Stimulated activated memory B cell treated with anti-CD40 and anti-IgM and Interleukin-4, amounts not matched to agents 10 μg/mL and 1 μg/mL and 100 μg/mL, for 72 hours (primary cell): ENCODE measurements around the gene REV3L.

Experiments used
- ATAC-seq: fragments of 150-1000 bp; cut with Tn5 transposase; 2 replicates; pipeline ENCODE4 v1.10.0; 2021
- H3K27ac Mint-ChIP-seq: one replicate; pipeline ENCODE4 v1.8.0; 2022; ENCODE audit warnings: mild to moderate bottlenecking, mixed read lengths
- H3K27me3 Mint-ChIP-seq: one replicate; pipeline ENCODE4 v1.8.0; 2022; ENCODE audit warnings: mixed read lengths
- H3K36me3 Mint-ChIP-seq: one replicate; pipeline ENCODE4 v1.8.0; 2022; ENCODE audit warnings: mixed read lengths
- H3K4me1 Mint-ChIP-seq: one replicate; pipeline ENCODE4 v1.8.0; 2022; ENCODE audit warnings: mixed read lengths
- H3K4me3 Mint-ChIP-seq: one replicate; pipeline ENCODE4 v1.8.0; 2022; ENCODE audit warnings: mild to moderate bottlenecking, moderate library complexity, mixed read lengths
- H3K9me3 Mint-ChIP-seq: one replicate; pipeline ENCODE4 v1.8.0; 2022; ENCODE audit warnings: mixed read lengths

Gene REV3L

GRCh38 chr6:111429571-111429970 lies 53.4 kb downstream of the REV3L start:
- Mint-ChIP-seq H3K36me3 (peaks cover 53% of the 10 kb centered on the region), H3K4me1 (peaks cover 63% of the 10 kb centered on the region)

DNA sequence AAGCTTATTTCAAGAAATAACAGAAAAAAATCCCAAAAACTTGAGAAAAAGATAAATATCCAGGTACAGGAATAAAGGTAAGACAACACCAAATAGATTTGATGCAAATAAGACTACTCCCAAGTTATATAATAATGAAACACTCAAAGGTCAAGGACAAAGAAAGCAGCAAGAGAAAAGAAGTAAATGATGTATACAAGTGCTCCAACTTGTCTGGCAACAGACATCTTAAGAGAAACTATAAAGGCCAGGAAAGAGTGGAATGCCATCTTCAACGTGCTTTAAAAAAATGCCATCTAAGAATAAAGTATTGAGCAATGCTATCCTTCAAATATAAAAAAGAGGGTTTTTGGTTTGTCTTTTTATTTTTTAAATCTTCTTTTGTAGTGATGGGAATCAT lies 54.2 kb downstream of the REV3L start:
- Mint-ChIP-seq H3K9me3 (peaks cover 16% of the 10 kb centered on the region), H3K36me3 (peaks cover 45% of the 10 kb centered on the region), H3K4me3 (no peak overlapping the region), H3K4me1 (peaks cover 65% of the 10 kb centered on the region), H3K27ac (no peak overlapping the region), H3K27me3 (no peaks in the 10 kb centered on the region)
- ATAC-seq: no peak

More at GRCh38 chr6:111429571-111429970, 53.4 kb downstream of the REV3L start:
- no peak for ATAC-seq
- peaks cover 16% of the 10 kb centered on the region for H3K9me3 Mint-ChIP-seq
- H3K27me3 Mint-ChIP-seq: no peaks in the 10 kb centered on the region
- no peak overlapping the region for H3K27ac Mint-ChIP-seq
- no peak overlapping the region for H3K4me3 Mint-ChIP-seq

DNA sequence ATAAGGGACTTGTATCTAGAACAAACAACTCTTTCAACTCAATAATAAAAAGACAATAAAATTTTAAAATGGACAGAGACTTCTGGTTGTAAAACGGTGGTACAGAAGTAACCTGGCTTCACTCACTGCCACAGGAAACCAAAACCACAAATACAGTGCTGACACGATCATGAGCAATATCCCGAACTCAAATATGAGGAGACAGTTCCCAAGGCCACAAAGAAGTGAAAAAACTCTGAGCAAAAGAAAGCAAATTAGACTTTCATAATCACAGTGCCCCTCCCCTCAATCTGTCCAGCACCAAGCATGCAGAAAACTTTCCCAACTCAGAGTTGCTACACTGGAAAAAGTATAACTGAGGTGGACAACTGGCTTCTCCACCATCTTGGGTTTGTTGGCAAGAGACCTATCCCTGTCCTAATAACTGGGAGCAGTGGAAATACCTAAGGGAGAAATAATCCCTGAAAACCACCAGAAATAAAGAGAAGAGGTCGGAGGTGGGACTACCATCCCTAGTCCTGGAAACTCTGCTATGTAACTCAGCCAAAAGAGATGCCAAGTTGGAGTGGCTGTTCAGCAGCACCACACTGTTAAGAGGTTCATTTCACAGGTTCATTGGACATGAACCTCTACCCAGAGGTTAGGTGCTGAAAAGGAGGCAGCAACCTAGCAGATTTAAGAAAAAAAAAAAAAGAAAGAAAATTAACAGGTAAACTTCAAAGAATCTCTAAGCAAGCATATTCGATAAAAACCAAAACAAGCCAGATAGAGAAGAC lies 55.5 kb downstream of the REV3L start:
- ATAC-seq: peak; percentile 63
- peaks cover 16% of the 10 kb centered on the region for H3K9me3 Mint-ChIP-seq
- no peaks in the 10 kb centered on the region for H3K27me3 Mint-ChIP-seq
- H3K36me3 Mint-ChIP-seq: peaks cover 44% of the 10 kb centered on the region
- H3K27ac Mint-ChIP-seq: peak overlapping the region; percentile 33
- peaks cover 62% of the 10 kb centered on the region for H3K4me1 Mint-ChIP-seq
- H3K4me3 Mint-ChIP-seq: peak overlapping the region; percentile 25

DNA sequence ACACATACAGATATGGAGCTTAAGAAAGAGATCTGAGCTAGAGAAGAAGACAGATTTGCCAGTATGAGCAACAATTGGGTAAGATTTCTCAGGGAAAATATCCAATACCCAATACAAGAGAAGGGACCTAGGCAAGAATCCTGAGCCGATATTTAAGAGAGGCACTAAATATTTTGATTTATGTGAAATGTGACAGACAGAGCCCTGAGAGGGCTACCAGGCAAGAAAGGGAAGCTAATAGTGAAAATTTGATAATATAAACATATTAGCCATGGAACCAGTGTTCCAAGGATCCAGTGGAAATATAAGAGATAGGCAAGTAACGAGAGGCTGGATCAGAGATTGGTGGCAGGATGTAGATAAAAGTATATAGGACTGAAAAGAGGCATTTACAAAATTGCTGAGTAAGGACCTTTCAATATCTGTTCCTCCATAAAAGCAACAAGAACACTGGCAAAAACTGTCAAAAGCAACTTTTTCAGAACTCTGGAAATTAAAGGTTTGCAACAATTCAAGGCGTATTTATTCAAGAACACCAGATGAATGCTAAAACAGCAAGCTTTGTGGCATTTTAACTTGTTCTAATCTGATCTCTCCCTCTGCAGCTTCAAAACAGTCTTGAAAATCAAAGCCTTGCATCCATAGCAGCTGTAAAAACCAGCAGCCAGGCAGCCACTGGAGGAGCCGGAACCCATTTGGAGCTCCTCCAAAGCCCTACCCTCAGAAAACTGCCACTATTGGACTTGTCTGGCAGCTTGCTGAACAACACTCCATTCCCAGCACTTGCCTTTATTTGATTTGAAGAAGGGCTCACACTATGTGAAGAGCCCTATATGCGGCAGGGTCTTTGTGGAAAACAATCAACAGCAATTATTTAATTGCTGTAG lies 58.8 kb downstream of the REV3L start:
- Mint-ChIP-seq H3K9me3 (peaks cover 9% of the 10 kb centered on the region), H3K4me3 (no peak overlapping the region), H3K27me3 (no peaks in the 10 kb centered on the region), H3K4me1 (peaks cover 45% of the 10 kb centered on the region), H3K27ac (peak overlapping the region; percentile 9), H3K36me3 (peaks cover 31% of the 10 kb centered on the region)
- no peak for ATAC-seq

DNA sequence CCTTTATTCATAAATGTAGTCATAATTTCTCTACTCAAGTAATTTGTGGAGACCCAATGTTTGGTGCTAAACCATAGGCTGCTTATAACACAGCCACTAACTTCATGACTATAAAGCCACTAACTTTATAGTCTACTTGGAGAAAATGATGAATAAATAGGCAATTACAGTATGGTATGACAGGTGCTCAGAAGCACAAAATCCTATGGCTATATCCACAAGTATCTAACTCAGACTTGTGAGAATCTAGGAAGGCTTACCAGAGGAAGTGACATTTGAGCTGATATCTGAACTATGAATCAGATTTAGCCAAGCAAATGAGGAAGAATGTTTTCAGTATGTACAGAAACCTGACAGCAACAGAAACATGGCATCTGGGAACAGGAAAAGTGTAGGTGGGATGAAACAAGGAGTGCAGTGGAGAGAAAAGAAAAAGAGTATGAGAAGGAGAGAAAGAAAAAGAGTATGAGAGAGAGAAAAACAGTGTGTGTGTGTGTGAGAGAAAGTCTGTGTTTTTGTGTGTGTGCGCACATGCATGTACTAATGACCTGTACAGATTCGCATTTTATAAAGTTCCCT lies 59.9 kb downstream of the REV3L start:
- peak overlapping the region; percentile 19 for H3K4me3 Mint-ChIP-seq
- ATAC-seq: no peak
- H3K27me3 Mint-ChIP-seq: no peaks in the 10 kb centered on the region
- peaks cover 36% of the 10 kb centered on the region for H3K4me1 Mint-ChIP-seq
- peaks cover 20% of the 10 kb centered on the region for H3K36me3 Mint-ChIP-seq
- peaks cover 2% of the 10 kb centered on the region for H3K9me3 Mint-ChIP-seq
- H3K27ac Mint-ChIP-seq: peak overlapping the region; percentile 9

GRCh38 chr6:111418971-111419693 lies 63.9 kb downstream of the REV3L start:
- H3K36me3 Mint-ChIP-seq: peaks cover 6% of the 10 kb centered on the region
- ATAC-seq: no peak
- no peak overlapping the region for H3K27ac Mint-ChIP-seq
- no peaks in the 10 kb centered on the region for H3K9me3 Mint-ChIP-seq
- peaks cover 19% of the 10 kb centered on the region for H3K4me1 Mint-ChIP-seq
- H3K4me3 Mint-ChIP-seq: no peak overlapping the region
- no peaks in the 10 kb centered on the region for H3K27me3 Mint-ChIP-seq

- H3K4me1 Mint-ChIP-seq: peaks cover 7% of the 10 kb centered on the region
- H3K27ac Mint-ChIP-seq: no peak overlapping the region
- ATAC-seq: no peak
- no peaks in the 10 kb centered on the region for H3K27me3 Mint-ChIP-seq
- H3K4me3 Mint-ChIP-seq: no peak overlapping the region
- H3K36me3 Mint-ChIP-seq: peaks cover 6% of the 10 kb centered on the region
- H3K9me3 Mint-ChIP-seq: no peaks in the 10 kb centered on the region
Measured at GRCh38 chr6:111417946-111418345, 65.1 kb downstream of the REV3L start.

- Mint-ChIP-seq H3K4me3 (no peak overlapping the region), H3K9me3 (no peaks in the 10 kb centered on the region), H3K27me3 (no peaks in the 10 kb centered on the region), H3K36me3 (peaks cover 6% of the 10 kb centered on the region), H3K27ac (no peak overlapping the region), H3K4me1 (peaks cover 7% of the 10 kb centered on the region)
- no peak for ATAC-seq
Measured at GRCh38 chr6:111417181-111417585, 65.8 kb downstream of the REV3L start.

DNA sequence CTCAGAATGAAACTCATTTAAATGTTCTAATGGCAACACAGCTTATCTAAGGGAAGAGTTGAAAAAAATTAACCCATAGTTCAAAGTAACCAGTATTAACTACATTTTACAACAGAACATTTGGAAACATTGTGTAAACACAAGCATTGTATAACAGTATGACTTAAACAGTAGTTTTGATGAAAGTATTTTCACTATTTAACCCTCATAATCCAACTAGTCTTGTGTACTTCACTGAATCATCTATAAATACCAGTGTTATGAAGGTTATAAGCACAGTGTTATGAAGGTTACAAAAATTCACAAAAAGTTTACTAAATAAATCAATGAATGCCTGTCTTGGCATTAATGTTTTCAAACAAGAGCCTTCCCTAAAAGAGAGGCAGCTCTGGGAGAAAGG lies 66.5 kb downstream of the REV3L start:
- Mint-ChIP-seq H3K27ac (no peak overlapping the region), H3K27me3 (no peaks in the 10 kb centered on the region), H3K4me3 (no peak overlapping the region), H3K4me1 (peaks cover 7% of the 10 kb centered on the region), H3K9me3 (no peaks in the 10 kb centered on the region), H3K36me3 (peaks cover 6% of the 10 kb centered on the region)
- no peak for ATAC-seq

- no peaks in the 10 kb centered on the region for H3K27me3 Mint-ChIP-seq
- no peaks in the 10 kb centered on the region for H3K9me3 Mint-ChIP-seq
- H3K4me1 Mint-ChIP-seq: peaks cover 19% of the 10 kb centered on the region
- no peak for ATAC-seq
- H3K4me3 Mint-ChIP-seq: no peak overlapping the region
- no peaks in the 10 kb centered on the region for H3K36me3 Mint-ChIP-seq
- H3K27ac Mint-ChIP-seq: no peak overlapping the region
Measured at GRCh38 chr6:111414373-111414772, 68.6 kb downstream of the REV3L start.

GRCh38 chr6:111411978-111412566 lies 70.9 kb downstream of the REV3L start:
- Mint-ChIP-seq H3K27ac (no peak overlapping the region), H3K27me3 (no peaks in the 10 kb centered on the region), H3K36me3 (peaks cover 7% of the 10 kb centered on the region), H3K4me1 (peaks cover 26% of the 10 kb centered on the region), H3K9me3 (no peaks in the 10 kb centered on the region), H3K4me3 (no peak overlapping the region)
- peak; percentile 68 for ATAC-seq

DNA sequence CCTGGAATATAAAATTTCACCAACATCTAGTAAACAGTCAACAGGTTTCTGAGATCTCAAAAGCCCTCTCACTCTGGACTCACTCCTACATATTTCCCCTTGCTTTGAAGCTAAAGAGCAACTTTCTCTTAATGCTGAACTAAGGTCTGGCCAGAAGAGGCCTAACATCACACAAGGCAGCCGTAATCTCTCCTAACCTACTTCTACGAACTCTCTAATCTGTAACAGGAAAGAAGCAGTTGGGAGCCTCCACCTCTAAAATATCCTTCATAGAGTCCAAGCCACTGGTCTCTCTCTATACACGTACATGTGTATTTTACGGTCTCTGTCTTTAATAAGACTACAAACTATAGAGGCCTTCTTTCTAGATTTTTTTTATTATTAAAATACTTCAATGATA lies 72.0 kb downstream of the REV3L start:
- Mint-ChIP-seq H3K36me3 (peaks cover 7% of the 10 kb centered on the region), H3K27ac (peak overlapping the region; percentile 38), H3K4me1 (peaks cover 30% of the 10 kb centered on the region), H3K27me3 (no peaks in the 10 kb centered on the region), H3K9me3 (no peaks in the 10 kb centered on the region), H3K4me3 (no peak overlapping the region)
- ATAC-seq: no peak

DNA sequence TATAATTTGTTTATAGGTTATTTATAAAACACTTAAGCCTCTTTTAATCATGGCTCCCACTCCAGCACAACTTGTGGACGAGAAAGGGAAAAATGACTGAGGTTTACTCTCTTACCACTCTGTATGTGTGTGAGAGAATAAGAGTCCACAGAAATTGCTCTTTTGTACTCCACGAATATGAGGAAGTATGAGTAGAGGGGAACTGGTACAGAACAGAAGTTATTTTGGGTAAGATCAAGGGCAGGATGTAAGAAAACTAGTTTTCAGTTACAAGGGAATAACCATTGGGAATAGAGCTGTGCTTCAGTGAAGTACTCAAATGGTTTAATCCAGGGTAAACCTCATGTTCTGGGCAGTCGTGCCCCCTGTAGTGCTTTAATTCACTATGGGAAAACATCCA lies 72.6 kb downstream of the REV3L start:
- Mint-ChIP-seq H3K4me1 (peaks cover 32% of the 10 kb centered on the region), H3K27me3 (no peaks in the 10 kb centered on the region), H3K27ac (peak overlapping the region; percentile 38), H3K36me3 (peaks cover 7% of the 10 kb centered on the region), H3K9me3 (no peaks in the 10 kb centered on the region), H3K4me3 (no peak overlapping the region)
- no peak for ATAC-seq

GRCh38 chr6:111409430-111409829 lies 73.6 kb downstream of the REV3L start:
- Mint-ChIP-seq H3K4me3 (no peak overlapping the region), H3K27ac (peak overlapping the region; percentile 38), H3K27me3 (no peaks in the 10 kb centered on the region), H3K4me1 (peaks cover 32% of the 10 kb centered on the region), H3K9me3 (no peaks in the 10 kb centered on the region), H3K36me3 (peaks cover 8% of the 10 kb centered on the region)
- ATAC-seq: no peak
